Pancreas (tissue), 10 donors: Measurements from ENCODE around the gene TBC1D22B. TPM values are rescaled to one million over a fixed set of nuclear protein-coding genes. Genes with fewer than 3 reads are reported as not detected.

Source experiments
- ATAC-seq, 4 donors: fragments of 200-7000 bp; cut with Tn5 transposase; one replicate each; pipeline versions ENCODE4 v1.8.0 to v1.9.1; 2020; ENCODE audit warnings: mild to moderate bottlenecking in 4 of 4, moderate library complexity in 4 of 4
- DNase-seq, 6 donors: peaks; one replicate each; pipeline ENCODE4 v3.0.0-alpha.2; 2020
- FAIRE-seq: peaks from 2 replicates; lab custom pipeline; 2012; peaks lifted over from hg19 to GRCh38; lab: Jason Lieb, UNC
- H3K27ac ChIP-seq, 4 donors: fragments of 200-600 bp; sonication (generic); 1 replicate in 3 of 4; 2 replicates in 1 of 4; pipeline versions ENCODE4 v1.5.0 to v1.8.0; 2020
- H3K27me3 ChIP-seq, 4 donors: fragments of 200-600 bp; one replicate each; pipeline ENCODE4 v1.8.0; 2021
- H3K36me3 ChIP-seq, 3 donors: fragments of 200-600 bp; sonication (generic) in 1 of 3; one replicate each; pipeline versions ENCODE4 v1.5.0 to v1.8.0; 2020 to 2021
- H3K4me1 ChIP-seq, 3 donors: fragments of 200-600 bp; one replicate each; pipeline ENCODE4 v1.8.0; 2021
- H3K4me3 ChIP-seq, 4 donors: fragments of 200-600 bp; sonication (generic) in 2 of 4; one replicate each; pipeline versions ENCODE4 v1.5.0 to v1.8.0; 2020 to 2021
- H3K9me3 ChIP-seq, 4 donors: fragments of 200-600 bp; one replicate each; pipeline ENCODE4 v1.8.0; 2021
- WGBS, 2 donors: extraction: QIAGEN DNeasy Blood & Tissue Kit; methylation state at CpG; one replicate each; pipeline ENCODE4 v1.1.7; 2013; 5-methylcytosine and 5-hydroxymethylcytosine counted together
- intact Hi-C, 3 donors: fragments of 100-400 bp; cut with DNase I; formaldehyde crosslinking; loops; one replicate each; pipeline versions ENCODE4 v1.11.1 to v1.14.2; 2022
- polyA plus RNA-seq, 2 donors: library from polyadenylated mRNA; stranded (reverse); fragments of 200-250 nt; gene quantifications; one replicate each; pipeline ENCODE4 v1.2.3, GENCODE V29; 2013
- total RNA-seq, 6 donors: library from RNA; stranded (reverse); fragmentation: NEBNext Ultra II Directional in 4 of 6; extraction: Animal tissue kit (Norgen Biotek cat#: 25700) in 4 of 6; gene quantifications; one replicate each; pipeline versions ENCODE4 v1.2.1 to v1.2.4, GENCODE V29; 2021 to 2023
- TF ChIP-seq, protein P1 (sequence below), 4 donors: fragments of 200-600 bp; sonication (generic) in 3 of 4; IDR thresholded peaks; one replicate each; pipeline versions ENCODE4 v1.5.0 to v1.8.0; 2021; ENCODE audit warnings: antibody characterized with exemption in 4 of 4
- donor health status: healthy with polysubstance abuse.
- donor health status: DM: no; HTN: no; CAD: no; lungs with moderate emphysema.
- donor health status: DM: no; HTN: no; CAD: no.
- donor health status: control.
- donor health status: control.
- donor health status: Bipolar disorder and iron deficiency.
- donor health status: DM: yes; HTN: yes; CAD: no.
- donor health status: DM: no; HTN: no; CAD: no.
- donor health status: DM: no; HTN: no; CAD: no.
- donor health status: DM: yes; HTN: yes; CAD: no.

Gene TBC1D22B
- total and polyA plus RNA-seq, 8 donors, result 4.3 to 9.0 (median 6.0) TPM

- FAIRE-seq (no peak), ATAC-seq (no peak), DNase-seq (no peak)
- H3K27ac ChIP-seq, result no peak overlapping the region
- H3K4me3 ChIP-seq, result no peak overlapping the region
- H3K36me3 ChIP-seq, result no peaks in the 10 kb centered on the region
- peaks cover 0 to 30% (median 4%) of the 10 kb centered on the region in 3 donors for H3K4me1 ChIP-seq
- WGBS, 2 donors, result 81 to 84% methylated on average over 1 of the region's 1 CpG
- no peaks in the 10 kb centered on the region for H3K9me3 ChIP-seq
- TF ChIP-seq, protein P1, sequence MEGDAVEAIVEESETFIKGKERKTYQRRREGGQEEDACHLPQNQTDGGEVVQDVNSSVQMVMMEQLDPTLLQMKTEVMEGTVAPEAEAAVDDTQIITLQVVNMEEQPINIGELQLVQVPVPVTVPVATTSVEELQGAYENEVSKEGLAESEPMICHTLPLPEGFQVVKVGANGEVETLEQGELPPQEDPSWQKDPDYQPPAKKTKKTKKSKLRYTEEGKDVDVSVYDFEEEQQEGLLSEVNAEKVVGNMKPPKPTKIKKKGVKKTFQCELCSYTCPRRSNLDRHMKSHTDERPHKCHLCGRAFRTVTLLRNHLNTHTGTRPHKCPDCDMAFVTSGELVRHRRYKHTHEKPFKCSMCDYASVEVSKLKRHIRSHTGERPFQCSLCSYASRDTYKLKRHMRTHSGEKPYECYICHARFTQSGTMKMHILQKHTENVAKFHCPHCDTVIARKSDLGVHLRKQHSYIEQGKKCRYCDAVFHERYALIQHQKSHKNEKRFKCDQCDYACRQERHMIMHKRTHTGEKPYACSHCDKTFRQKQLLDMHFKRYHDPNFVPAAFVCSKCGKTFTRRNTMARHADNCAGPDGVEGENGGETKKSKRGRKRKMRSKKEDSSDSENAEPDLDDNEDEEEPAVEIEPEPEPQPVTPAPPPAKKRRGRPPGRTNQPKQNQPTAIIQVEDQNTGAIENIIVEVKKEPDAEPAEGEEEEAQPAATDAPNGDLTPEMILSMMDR (IDR thresholded peaks at IDR 0.05), result no peak
- intact Hi-C loops, result no loop called here
- H3K27me3 ChIP-seq, result no peaks in the 10 kb centered on the region
These were observed 19.2 kb upstream of the TBC1D22B start for GRCh38 chr6:37238381-37238780.

- no peaks in the 10 kb centered on the region for H3K27me3 ChIP-seq
- no peaks in the 10 kb centered on the region for H3K9me3 ChIP-seq
- no peaks in the 10 kb centered on the region for H3K36me3 ChIP-seq
- FAIRE-seq (no peak), ATAC-seq (no peak), DNase-seq (no peak)
- intact Hi-C loops, result no loop called here
- 95 to 97% methylated on average over 3 of the region's 3 CpGs for WGBS, 2 donors
- peaks cover 11 to 40% (median 13%) of the 10 kb centered on the region in 3 donors for H3K4me1 ChIP-seq
- H3K4me3 ChIP-seq, result no peak overlapping the region
- TF ChIP-seq, protein P1 (IDR thresholded peaks at IDR 0.05), result no peak
- peak overlapping the region in 3 of 4 donors; percentile 53 to 80 (median 71) for H3K27ac ChIP-seq
These were observed 18.0 kb upstream of the TBC1D22B start for GRCh38 chr6:37239526-37239925.

DNA sequence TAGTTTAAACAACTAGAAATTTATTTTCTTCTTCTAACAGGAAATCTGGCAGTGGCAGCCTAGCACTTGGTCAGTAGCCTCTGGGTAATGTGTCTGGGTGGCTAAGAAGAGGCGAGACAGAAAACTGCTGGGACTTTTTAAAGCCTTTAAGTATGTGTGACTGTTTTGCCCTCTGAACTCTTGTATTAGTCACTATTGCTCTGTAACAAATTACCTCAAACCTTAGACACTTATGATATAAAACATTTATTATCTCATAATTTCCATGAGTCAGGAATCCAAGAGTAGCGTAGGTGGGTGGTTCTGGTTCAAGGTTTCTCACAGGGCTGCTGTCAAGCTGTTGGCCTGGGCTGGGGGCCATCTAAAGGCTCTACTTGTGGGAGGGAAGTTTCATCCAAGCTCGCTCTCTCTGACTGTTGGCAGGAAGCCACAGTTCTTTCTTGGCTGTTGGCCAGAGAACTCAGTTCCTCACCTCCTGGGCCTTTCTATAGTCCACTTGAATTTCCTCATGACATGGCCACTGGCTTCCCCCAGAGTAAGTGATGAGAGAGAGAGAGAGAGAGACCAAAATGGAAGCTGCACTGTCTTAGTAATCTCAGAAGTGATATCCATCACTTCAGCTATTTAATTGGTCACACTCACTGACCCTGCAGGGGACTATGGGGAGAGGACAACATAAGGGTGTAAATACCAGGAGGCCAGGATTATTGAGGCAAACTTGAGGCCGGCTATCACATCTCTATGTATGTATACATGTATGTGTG is 17.4 kb upstream of the TBC1D22B start:
- Histone ChIP-seq H3K9me3 (no peaks in the 10 kb centered on the region), H3K4me1 (peaks cover 14 to 42% (median 16%) of the 10 kb centered on the region in 3 donors), H3K36me3 (no peaks in the 10 kb centered on the region), H3K27ac (peak overlapping the region in 3 of 4 donors; percentile 53 to 80 (median 71)), H3K4me3 (no peak overlapping the region), H3K27me3 (no peaks in the 10 kb centered on the region)
- 46 to 48% methylated on average over 4 of the region's 4 CpGs for WGBS, 2 donors
- TF ChIP-seq, protein P1 (IDR thresholded peaks at IDR 0.05), result no peak
- peak; percentile 72 to 92 (median 83) for DNase-seq
- intact Hi-C loops, result no loop called here
- FAIRE-seq, result peak; percentile 41
- peak; percentile 43 to 56 (median 48) for ATAC-seq

- no peak for FAIRE-seq
- Histone ChIP-seq H3K4me3 (no peak overlapping the region), H3K9me3 (no peaks in the 10 kb centered on the region), H3K4me1 (peaks cover 17 to 44% (median 19%) of the 10 kb centered on the region in 3 donors), H3K27ac (peak overlapping the region in 1 of 4 donors; percentile 80), H3K36me3 (no peaks in the 10 kb centered on the region), H3K27me3 (no peaks in the 10 kb centered on the region)
- 94 to 96% methylated on average over 6 of the region's 6 CpGs for WGBS, 2 donors
- intact Hi-C loops, result no loop called here
- no peak for ATAC-seq
- no peak for DNase-seq
- TF ChIP-seq, protein P1 (IDR thresholded peaks at IDR 0.05), result no peak
These were observed 16.4 kb upstream of the TBC1D22B start for GRCh38 chr6:37241131-37241530.
